CD4-positive, alpha-beta T cell treated with Interleukin-21 for 1 hour (primary cell): ENCODE results near the gene YDJC.
"Not testable (repeated sequence)": the region's sequence is repeated elsewhere in the genome, so short reads cannot be mapped to it uniquely, and the experiment has no call there.

ENCODE experiments used
- DNase-seq: peaks from one replicate; pipeline ENCODE4 v3.0.0-alpha.2; 2020

Gene YDJC

GRCh38 chr22:21602579-21602978 is 27.2 kb downstream of the YDJC start:
- DNase-seq = no peak

- DNase-seq = no peak
Observed at GRCh38 chr22:21599053-21599893, 30.5 kb downstream of the YDJC start.

- no peak for DNase-seq
Observed at GRCh38 chr22:21598302-21598701, 31.5 kb downstream of the YDJC start.

- not testable (repeated sequence) for DNase-seq
Observed at GRCh38 chr22:21596356-21597135, 33.3 kb downstream of the YDJC start.

GRCh38 chr22:21594865-21595452 is 34.9 kb downstream of the YDJC start:
- no peak for DNase-seq

GRCh38 chr22:21593406-21594232 is 36.2 kb downstream of the YDJC start:
- DNase-seq = no peak

GRCh38 chr22:21592422-21592821 is 37.4 kb downstream of the YDJC start:
- DNase-seq = no peak

- no peak for DNase-seq
Observed at GRCh38 chr22:21591695-21592094, 38.1 kb downstream of the YDJC start.

GRCh38 chr22:21590809-21591641 is 38.8 kb downstream of the YDJC start:
- DNase-seq = no peak

- DNase-seq = no peak
Observed at GRCh38 chr22:21589396-21589795, 40.4 kb downstream of the YDJC start.

- DNase-seq = peak; percentile 8
Observed at GRCh38 chr22:21587803-21588611, 41.8 kb downstream of the YDJC start.

GRCh38 chr22:21585389-21585788 is 44.4 kb downstream of the YDJC start:
- no peak for DNase-seq

- DNase-seq = no peak
Observed at GRCh38 chr22:21582801-21583740, 46.8 kb downstream of the YDJC start.

GRCh38 chr22:21581009-21581713 is 48.7 kb downstream of the YDJC start:
- not testable (repeated sequence) for DNase-seq

GRCh38 chr22:21580623-21581007 is 49.2 kb downstream of the YDJC start:
- DNase-seq = not testable (repeated sequence)

GRCh38 chr22:21579474-21579851 is 50.4 kb downstream of the YDJC start:
- no peak for DNase-seq
